Measurements from ENCODE around the gene GSG1. TPM values are rescaled to one million over a fixed set of nuclear protein-coding genes. Genes with fewer than 3 reads are reported as not detected.

Gene GSG1
- polyA plus RNA-seq, 3 donors = not detected

- Mint-ChIP-seq H3K36me3 (no peaks in the 10 kb centered on the region), H3K27ac (no peak overlapping the region), H3K4me1 (peaks cover 2% of the 10 kb centered on the region), H3K27me3 (ENCODE audit: low read depth in 3 of 3) (peaks cover 0 to 5% (median 0%) of the 10 kb centered on the region in 3 donors), H3K4me3 (no peak overlapping the region), H3K9me3 (no peaks in the 10 kb centered on the region)
- Histone ChIP-seq H3K79me2 (ENCODE audit: insufficient read depth, low read length) (no peaks in the 10 kb centered on the region), H3K36me3 (replicated peaks in 1 of 2; ENCODE audit: control insufficient read depth in 1 of 2, insufficient read depth in 2 of 2, low read length in 2 of 2) (no peaks in the 10 kb centered on the region), H3K9me3 (replicated peaks in 1 of 2; ENCODE audit: control insufficient read depth in 1 of 2, insufficient read depth in 1 of 2, low read length in 2 of 2) (no peaks in the 10 kb centered on the region), H3K4me3 (replicated peaks in 1 of 3; ENCODE audit: low read depth in 2 of 3, low read length in 3 of 3) (no peak overlapping the region), H4K20me1 (ENCODE audit: insufficient read depth, low read length) (no peaks in the 10 kb centered on the region), H2AFZ (ENCODE audit: insufficient read depth, low read depth, low read length, poor library complexity, severe bottlenecking) (no peak overlapping the region), H3K27me3 (ENCODE audit: control insufficient read depth in 2 of 2, insufficient read depth in 2 of 2, low read length in 2 of 2) (no peaks in the 10 kb centered on the region), H3K27ac (ENCODE audit: low read depth in 1 of 2, low read length in 2 of 2) (no peak overlapping the region), H3K4me2 (replicated peaks; ENCODE audit: extremely low read depth, low read length, poor library complexity, severe bottlenecking) (no peak overlapping the region), H3K9ac (ENCODE audit: insufficient read depth, low read length, poor library complexity, severe bottlenecking) (no peak overlapping the region), H3K4me1 (ENCODE audit: control insufficient read depth in 1 of 2, insufficient read depth in 2 of 2, low read length in 2 of 2) (no peaks in the 10 kb centered on the region)
- WGBS (ENCODE audit: insufficient coverage) = 90% methylated on average over 3 of the region's 5 CpGs
- intact Hi-C loops (cut with micrococcal nuclease) = no loop called here
- TF ChIP-seq, protein P1, sequence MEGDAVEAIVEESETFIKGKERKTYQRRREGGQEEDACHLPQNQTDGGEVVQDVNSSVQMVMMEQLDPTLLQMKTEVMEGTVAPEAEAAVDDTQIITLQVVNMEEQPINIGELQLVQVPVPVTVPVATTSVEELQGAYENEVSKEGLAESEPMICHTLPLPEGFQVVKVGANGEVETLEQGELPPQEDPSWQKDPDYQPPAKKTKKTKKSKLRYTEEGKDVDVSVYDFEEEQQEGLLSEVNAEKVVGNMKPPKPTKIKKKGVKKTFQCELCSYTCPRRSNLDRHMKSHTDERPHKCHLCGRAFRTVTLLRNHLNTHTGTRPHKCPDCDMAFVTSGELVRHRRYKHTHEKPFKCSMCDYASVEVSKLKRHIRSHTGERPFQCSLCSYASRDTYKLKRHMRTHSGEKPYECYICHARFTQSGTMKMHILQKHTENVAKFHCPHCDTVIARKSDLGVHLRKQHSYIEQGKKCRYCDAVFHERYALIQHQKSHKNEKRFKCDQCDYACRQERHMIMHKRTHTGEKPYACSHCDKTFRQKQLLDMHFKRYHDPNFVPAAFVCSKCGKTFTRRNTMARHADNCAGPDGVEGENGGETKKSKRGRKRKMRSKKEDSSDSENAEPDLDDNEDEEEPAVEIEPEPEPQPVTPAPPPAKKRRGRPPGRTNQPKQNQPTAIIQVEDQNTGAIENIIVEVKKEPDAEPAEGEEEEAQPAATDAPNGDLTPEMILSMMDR (IDR thresholded peaks at IDR 0.05) = no peak
- DNase-seq = no peak
Measured at GRCh38 chr12:13127444-13127843, 24.0 kb upstream of the GSG1 start.

DNA sequence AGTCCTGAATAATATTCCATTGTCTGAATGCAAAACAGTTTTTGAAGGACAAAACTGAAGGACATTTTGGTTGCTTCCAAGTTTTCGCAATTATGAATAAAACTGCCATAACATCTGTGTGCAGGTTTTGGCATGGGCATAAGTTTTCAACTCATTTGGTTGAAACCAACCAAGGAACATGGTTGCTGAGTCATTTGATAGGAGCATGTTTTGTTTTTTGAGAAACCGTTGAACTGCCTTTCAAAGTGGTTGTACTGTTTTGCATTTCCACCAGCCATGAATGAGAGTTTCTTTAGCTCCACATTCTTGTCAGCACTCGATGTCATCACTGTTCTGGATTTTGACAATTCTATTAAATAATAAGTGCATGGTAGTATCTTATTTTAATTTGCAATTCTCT, 23.0 kb upstream of the GSG1 start:
- intact Hi-C loops (cut with micrococcal nuclease) = no loop called here
- no peaks in the 10 kb centered on the region for H3K27me3 ChIP-seq (ENCODE audit: control insufficient read depth in 2 of 2, insufficient read depth in 2 of 2, low read length in 2 of 2)
- H3K79me2 ChIP-seq (ENCODE audit: insufficient read depth, low read length) = no peaks in the 10 kb centered on the region
- peaks cover 4% of the 10 kb centered on the region for H3K4me1 Mint-ChIP-seq
- H3K4me1 ChIP-seq (ENCODE audit: control insufficient read depth in 1 of 2, insufficient read depth in 2 of 2, low read length in 2 of 2) = no peaks in the 10 kb centered on the region
- no peaks in the 10 kb centered on the region for H3K36me3 ChIP-seq (replicated peaks in 1 of 2; ENCODE audit: control insufficient read depth in 1 of 2, insufficient read depth in 2 of 2, low read length in 2 of 2)
- H3K4me3 ChIP-seq (replicated peaks in 1 of 3; ENCODE audit: low read depth in 2 of 3, low read length in 3 of 3) = no peak overlapping the region
- H3K27me3 Mint-ChIP-seq (ENCODE audit: low read depth in 3 of 3) = peaks cover 0 to 3% (median 0%) of the 10 kb centered on the region in 3 donors
- no peak overlapping the region for H2AFZ ChIP-seq (ENCODE audit: insufficient read depth, low read depth, low read length, poor library complexity, severe bottlenecking)
- H3K27ac Mint-ChIP-seq = no peak overlapping the region
- whole genome bisulfite sequencing (ENCODE audit: insufficient coverage) = 67% methylated on average over 1 of the region's 3 CpGs
- H3K9me3 ChIP-seq (replicated peaks in 1 of 2; ENCODE audit: control insufficient read depth in 1 of 2, insufficient read depth in 1 of 2, low read length in 2 of 2) = no peaks in the 10 kb centered on the region
- H4K20me1 ChIP-seq (ENCODE audit: insufficient read depth, low read length) = no peaks in the 10 kb centered on the region
- DNase-seq = no peak
- H3K4me2 ChIP-seq (replicated peaks; ENCODE audit: extremely low read depth, low read length, poor library complexity, severe bottlenecking) = no peak overlapping the region
- no peak overlapping the region for H3K9ac ChIP-seq (ENCODE audit: insufficient read depth, low read length, poor library complexity, severe bottlenecking)
- no peaks in the 10 kb centered on the region for H3K36me3 Mint-ChIP-seq
- no peak overlapping the region for H3K27ac ChIP-seq (ENCODE audit: low read depth in 1 of 2, low read length in 2 of 2)
- TF ChIP-seq, protein P1 (IDR thresholded peaks at IDR 0.05) = no peak
- H3K9me3 Mint-ChIP-seq = no peaks in the 10 kb centered on the region
- H3K4me3 Mint-ChIP-seq = no peak overlapping the region

Data from CD14-positive monocyte (primary cell).